ENCODE results near the gene GSK3A. TPM values are rescaled to one million over a fixed set of nuclear protein-coding genes. Genes with fewer than 3 reads are reported as not detected.
A peak's percentile ranks its signal among the peaks of the same experiment; 100 is the strongest.

GSK3A gene
- total RNA-seq, 1 experiment from 2014 or later = 46.0 TPM

DNA sequence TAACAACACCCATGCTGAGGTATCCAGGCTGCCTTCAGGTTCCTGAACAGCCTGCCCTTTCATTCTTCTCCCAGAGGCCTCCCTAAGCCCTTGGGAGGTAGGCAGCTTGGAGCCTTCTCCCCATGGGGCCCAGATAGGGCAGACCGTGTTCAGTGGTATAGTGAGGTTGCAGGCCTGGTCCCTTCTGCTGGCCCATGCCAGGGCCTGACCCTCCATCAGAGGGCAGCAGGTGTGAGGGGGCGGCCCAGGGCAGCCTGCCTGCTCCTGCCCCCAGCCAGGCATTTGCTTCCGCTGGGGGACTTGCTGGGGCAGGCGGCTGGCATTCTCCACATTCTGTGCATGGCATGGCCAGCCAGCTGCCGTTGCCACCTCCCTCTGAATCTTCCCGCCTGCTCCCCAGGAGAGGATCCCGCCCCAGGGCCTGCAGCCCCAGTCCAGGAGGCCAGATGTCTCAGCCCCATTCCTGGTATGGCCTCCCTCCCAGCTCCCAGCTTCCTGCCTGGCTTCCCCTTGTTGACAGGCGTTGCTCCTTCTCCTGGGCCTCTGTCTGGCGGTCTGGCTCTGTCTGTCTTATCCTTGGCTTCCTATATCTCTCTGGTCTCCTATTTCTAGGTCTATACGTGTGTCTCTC lies 35.5 kb upstream of the GSK3A start:
- no TSS peak for BruUV-seq (replicated peaks)
- Histone ChIP-seq H3K36me3 (ENCODE audit: control insufficient read depth, insufficient read depth, low read length) (no peaks in the 10 kb centered on the region), H3K27me3 (ENCODE audit: control insufficient read depth, insufficient read depth, low read length) (no peaks in the 10 kb centered on the region), H3K4me1 (ENCODE audit: control insufficient read depth, insufficient read depth, low read length) (peaks cover 35% of the 10 kb centered on the region), H3K9me3 (ENCODE audit: control insufficient read depth, insufficient read depth, low read depth, low read length) (no peaks in the 10 kb centered on the region), H3K4me3 (ENCODE audit: low read depth in 2 of 2, low read length in 2 of 2) (no peak overlapping the region), H3K27ac (ENCODE audit: low read length) (0 out of 2 replicates have a peak overlapping the region, but pooled peaks have one; percentile 39)
- intact Hi-C loops (cut with micrococcal nuclease; ENCODE audit: unreplicated experiment) (no loop called here), in situ Hi-C loops (cut with HindIII; ENCODE audit: low pct_unique_long_range_greater_than_20kb, low sequenced_read_pairs) (no loop called here)
- ATAC-seq (no peak), DNase-seq (ENCODE audit: low read depth, low spot score) (no peak)
- ChIA-PET POLR2A (no interaction called here), CTCF (no interaction called here)
- TF ChIP-seq, protein P1, sequence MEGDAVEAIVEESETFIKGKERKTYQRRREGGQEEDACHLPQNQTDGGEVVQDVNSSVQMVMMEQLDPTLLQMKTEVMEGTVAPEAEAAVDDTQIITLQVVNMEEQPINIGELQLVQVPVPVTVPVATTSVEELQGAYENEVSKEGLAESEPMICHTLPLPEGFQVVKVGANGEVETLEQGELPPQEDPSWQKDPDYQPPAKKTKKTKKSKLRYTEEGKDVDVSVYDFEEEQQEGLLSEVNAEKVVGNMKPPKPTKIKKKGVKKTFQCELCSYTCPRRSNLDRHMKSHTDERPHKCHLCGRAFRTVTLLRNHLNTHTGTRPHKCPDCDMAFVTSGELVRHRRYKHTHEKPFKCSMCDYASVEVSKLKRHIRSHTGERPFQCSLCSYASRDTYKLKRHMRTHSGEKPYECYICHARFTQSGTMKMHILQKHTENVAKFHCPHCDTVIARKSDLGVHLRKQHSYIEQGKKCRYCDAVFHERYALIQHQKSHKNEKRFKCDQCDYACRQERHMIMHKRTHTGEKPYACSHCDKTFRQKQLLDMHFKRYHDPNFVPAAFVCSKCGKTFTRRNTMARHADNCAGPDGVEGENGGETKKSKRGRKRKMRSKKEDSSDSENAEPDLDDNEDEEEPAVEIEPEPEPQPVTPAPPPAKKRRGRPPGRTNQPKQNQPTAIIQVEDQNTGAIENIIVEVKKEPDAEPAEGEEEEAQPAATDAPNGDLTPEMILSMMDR (IDR thresholded peaks at IDR 0.05) = no peak
- TF ChIP-seq SIN3A (IDR thresholded peaks at IDR 0.05; ENCODE audit: borderline replicate concordance, insufficient read depth, low read depth, low read length) = no peak

GRCh38 chr19:42276821-42277220 lies 34.4 kb upstream of the GSK3A start:
- Histone ChIP-seq H3K4me1 (ENCODE audit: control insufficient read depth, insufficient read depth, low read length) (peaks cover 26% of the 10 kb centered on the region), H3K36me3 (ENCODE audit: control insufficient read depth, insufficient read depth, low read length) (no peaks in the 10 kb centered on the region), H3K27me3 (ENCODE audit: control insufficient read depth, insufficient read depth, low read length) (no peaks in the 10 kb centered on the region), H3K4me3 (ENCODE audit: low read depth in 2 of 2, low read length in 2 of 2) (no peak overlapping the region), H3K27ac (ENCODE audit: low read length) (no peak overlapping the region), H3K9me3 (ENCODE audit: control insufficient read depth, insufficient read depth, low read depth, low read length) (no peaks in the 10 kb centered on the region)
- intact Hi-C loops (cut with micrococcal nuclease; ENCODE audit: unreplicated experiment) (no loop called here), in situ Hi-C loops (cut with HindIII; ENCODE audit: low pct_unique_long_range_greater_than_20kb, low sequenced_read_pairs) (no loop called here)
- ChIA-PET POLR2A (no interaction called here), CTCF (no interaction called here)
- TF ChIP-seq TCF7L2 (IDR thresholded peaks at IDR 0.05; ENCODE audit: low read depth, low read length) (no peak), SIN3A (IDR thresholded peaks at IDR 0.05; ENCODE audit: borderline replicate concordance, insufficient read depth, low read depth, low read length) (no peak), POLR2AphosphoS5 (IDR thresholded peaks at IDR 0.05; ENCODE audit: low read depth, low read length) (no peak)
- TF ChIP-seq, protein P1 (IDR thresholded peaks at IDR 0.05) = no peak
- TF ChIP-seq, protein P2, sequence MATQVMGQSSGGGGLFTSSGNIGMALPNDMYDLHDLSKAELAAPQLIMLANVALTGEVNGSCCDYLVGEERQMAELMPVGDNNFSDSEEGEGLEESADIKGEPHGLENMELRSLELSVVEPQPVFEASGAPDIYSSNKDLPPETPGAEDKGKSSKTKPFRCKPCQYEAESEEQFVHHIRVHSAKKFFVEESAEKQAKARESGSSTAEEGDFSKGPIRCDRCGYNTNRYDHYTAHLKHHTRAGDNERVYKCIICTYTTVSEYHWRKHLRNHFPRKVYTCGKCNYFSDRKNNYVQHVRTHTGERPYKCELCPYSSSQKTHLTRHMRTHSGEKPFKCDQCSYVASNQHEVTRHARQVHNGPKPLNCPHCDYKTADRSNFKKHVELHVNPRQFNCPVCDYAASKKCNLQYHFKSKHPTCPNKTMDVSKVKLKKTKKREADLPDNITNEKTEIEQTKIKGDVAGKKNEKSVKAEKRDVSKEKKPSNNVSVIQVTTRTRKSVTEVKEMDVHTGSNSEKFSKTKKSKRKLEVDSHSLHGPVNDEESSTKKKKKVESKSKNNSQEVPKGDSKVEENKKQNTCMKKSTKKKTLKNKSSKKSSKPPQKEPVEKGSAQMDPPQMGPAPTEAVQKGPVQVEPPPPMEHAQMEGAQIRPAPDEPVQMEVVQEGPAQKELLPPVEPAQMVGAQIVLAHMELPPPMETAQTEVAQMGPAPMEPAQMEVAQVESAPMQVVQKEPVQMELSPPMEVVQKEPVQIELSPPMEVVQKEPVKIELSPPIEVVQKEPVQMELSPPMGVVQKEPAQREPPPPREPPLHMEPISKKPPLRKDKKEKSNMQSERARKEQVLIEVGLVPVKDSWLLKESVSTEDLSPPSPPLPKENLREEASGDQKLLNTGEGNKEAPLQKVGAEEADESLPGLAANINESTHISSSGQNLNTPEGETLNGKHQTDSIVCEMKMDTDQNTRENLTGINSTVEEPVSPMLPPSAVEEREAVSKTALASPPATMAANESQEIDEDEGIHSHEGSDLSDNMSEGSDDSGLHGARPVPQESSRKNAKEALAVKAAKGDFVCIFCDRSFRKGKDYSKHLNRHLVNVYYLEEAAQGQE (IDR thresholded peaks at IDR 0.05; ENCODE audit: insufficient read depth in 1 of 2, low read depth in 2 of 2, low read length in 1 of 2) = no peak
- DNase-seq (ENCODE audit: low read depth, low spot score) (no peak), ATAC-seq (no peak)
- no TSS peak for BruUV-seq (replicated peaks)

Measured in Panc1 (cell line).